GM23338 (cell line): ENCODE results near the gene TGFB3. TPM values are rescaled to one million over a fixed set of nuclear protein-coding genes. Genes with fewer than 3 reads are reported as not detected.

Experiments used
- ATAC-seq: fragments of 200-7000 bp; cut with Tn5 transposase; 3 replicates; pipeline ENCODE4 v1.9.1; 2020
- DNase-seq: peaks from one replicate; pipeline ENCODE4 v3.0.0-alpha.2; 2015; ENCODE audit warnings: low spot score
- H2AFZ ChIP-seq: fragments of 200-600 bp; sonication (generic); 2 replicates; pipeline ENCODE4 v1.8.0; 2016; ENCODE audit warnings: antibody characterized with exemption, mild to moderate bottlenecking, moderate library complexity
- H3F3A ChIP-seq: fragments of 200-600 bp; sonication (generic); replicated peaks from 2 replicates; pipeline ENCODE4 v1.8.0; 2017; ENCODE audit warnings: antibody characterized with exemption, mixed run types, low read depth
- H3K27ac ChIP-seq: fragments of 200-600 bp; sonication (generic); 2 replicates; pipeline ENCODE4 v1.6.1; 2016; ENCODE audit warnings: low read depth
- H3K27me3 ChIP-seq: fragments of 200-600 bp; sonication (generic); 2 replicates; pipeline ENCODE4 v1.8.0; 2016; ENCODE audit warnings: mild to moderate bottlenecking, mixed run types, moderate library complexity; ENCODE audit not compliant: insufficient read depth
- H3K36me3 ChIP-seq: fragments of 200-600 bp; sonication (generic); 2 replicates; pipeline ENCODE4 v1.8.0; 2016; ENCODE audit warnings: mild to moderate bottlenecking; ENCODE audit not compliant: insufficient read depth
- H3K4me1 ChIP-seq: fragments of 200-600 bp; sonication (generic); 2 replicates; pipeline ENCODE4 v1.8.0; 2016; ENCODE audit warnings: mild to moderate bottlenecking, moderate library complexity; ENCODE audit not compliant: insufficient read depth
- H3K4me2 ChIP-seq: fragments of 200-600 bp; sonication (generic); 2 replicates; pipeline ENCODE4 v1.7.1; 2017; ENCODE audit warnings: mixed run types
- H3K4me3 ChIP-seq: fragments of 200-600 bp; sonication (generic); 2 replicates; pipeline ENCODE4 v1.6.1; 2016; ENCODE audit warnings: mixed run types
- H3K79me2 ChIP-seq: fragments of 200-600 bp; sonication (generic); replicated peaks from 2 replicates; pipeline ENCODE4 v1.8.0; 2017; ENCODE audit warnings: mild to moderate bottlenecking; ENCODE audit not compliant: insufficient read depth
- H3K9me2 ChIP-seq: fragments of 200-600 bp; sonication (generic); 2 replicates; pipeline ENCODE4 v1.8.0; 2017; ENCODE audit not compliant: insufficient read depth
- H4K20me1 ChIP-seq: fragments of 200-600 bp; sonication (generic); replicated peaks from 2 replicates; pipeline ENCODE4 v1.8.0; 2017; ENCODE audit warnings: mild to moderate bottlenecking; ENCODE audit not compliant: insufficient read depth
- H3K27ac Mint-ChIP-seq: 2 replicates; pipeline ENCODE4 v1.8.0; 2020; ENCODE audit warnings: inconsistent platforms, mild to moderate bottlenecking, moderate library complexity, mixed read lengths
- H3K27me3 Mint-ChIP-seq: 3 replicates; pipeline ENCODE4 v1.8.0; 2022; ENCODE audit warnings: low read depth, mild to moderate bottlenecking, moderate library complexity, mixed read lengths, inconsistent platforms; ENCODE audit not compliant: insufficient read depth, poor library complexity
- H3K36me3 Mint-ChIP-seq: 3 replicates; pipeline ENCODE4 v1.8.0; 2021; ENCODE audit warnings: low read depth, mild to moderate bottlenecking, inconsistent platforms, moderate library complexity, mixed read lengths
- H3K4me1 Mint-ChIP-seq: 3 replicates; pipeline ENCODE4 v1.8.0; 2020; ENCODE audit warnings: mild to moderate bottlenecking, inconsistent platforms, mixed read lengths
- H3K4me3 Mint-ChIP-seq: 3 replicates; pipeline ENCODE4 v1.8.0; 2021; ENCODE audit warnings: moderate library complexity, mild to moderate bottlenecking, inconsistent platforms, mixed read lengths
- H3K9me3 Mint-ChIP-seq: 3 replicates; pipeline ENCODE4 v1.8.0; 2020; ENCODE audit warnings: moderate library complexity, mild to moderate bottlenecking, inconsistent platforms, mixed read lengths
- EZH2phosphoT487 ChIP-seq: fragments of 200-600 bp; sonication (generic); IDR thresholded peaks from one replicate; pipeline ENCODE4 v1.8.1; 2018; ENCODE audit warnings: antibody characterized with exemption; ENCODE audit not compliant: unreplicated experiment
- JUNB ChIP-seq: IDR thresholded peaks from one replicate; pipeline ENCODE4 v1.6.1; 2016; ENCODE audit warnings: antibody characterized with exemption; ENCODE audit not compliant: unreplicated experiment
- NANOG ChIP-seq: IDR thresholded peaks from 2 replicates; pipeline ENCODE4 v1.6.1; 2016; ENCODE audit warnings: antibody characterized with exemption, borderline replicate concordance
- POLR2AphosphoS5 ChIP-seq: IDR thresholded peaks from 2 replicates; pipeline ENCODE4 v1.6.1; 2016; ENCODE audit warnings: antibody characterized with exemption, low read depth
- REST ChIP-seq: IDR thresholded peaks from one replicate; pipeline ENCODE4 v1.6.1; 2018; ENCODE audit warnings: antibody characterized with exemption; ENCODE audit not compliant: unreplicated experiment
- ZNF114 ChIP-seq: fragments of 250-450 bp; sonication (Bioruptor Pico); IDR thresholded peaks from 2 replicates; pipeline ENCODE4 v1.5.0; 2020; ENCODE audit warnings: mild to moderate bottlenecking, moderate library complexity
- ZNF331 ChIP-seq: fragments of 250-450 bp; sonication (Bioruptor Pico); IDR thresholded peaks from 2 replicates; pipeline ENCODE4 v1.5.0; 2020; ENCODE audit warnings: low read depth, mild to moderate bottlenecking, moderate library complexity
- polyA plus RNA-seq: library from polyadenylated mRNA; unstranded; fragments of >200 nt; fragmentation: Nextera tagmentation; extraction: Ambion mirVana; gene quantifications from 2 replicates; pipeline ENCODE4 v1.2.1, GENCODE V29; 2016
- total RNA-seq: library from RNA; depleted of rRNA; stranded (reverse); fragments of >200 nt; shearing (Covaris generic); gene quantifications from 2 replicates; pipeline ENCODE4 v1.2.3, GENCODE V29; 2014
- TF ChIP-seq, protein P1 (sequence below): fragments of 250-450 bp; sonication (Bioruptor Pico); IDR thresholded peaks from 2 replicates; pipeline ENCODE4 v1.5.0; 2020; ENCODE audit warnings: mild to moderate bottlenecking, moderate library complexity
- TF ChIP-seq, protein P2 (sequence below), 2 experiments: fragments of 200-600 bp in 1 of 2; sonication (generic) in 1 of 2; conservative IDR thresholded peaks; 2 replicates each; pipeline versions ENCODE4 v1.5.1 to v1.6.1; 2016 to 2017; ENCODE audit warnings: antibody characterized with exemption in 2 of 2, low read depth in 2 of 2, mild to moderate bottlenecking in 2 of 2, moderate library complexity in 1 of 2

Gene TGFB3
- total and polyA plus RNA-seq, 2 experiments from 2014 or later, result 0.17 to 0.87 TPM

- no peak for TF ChIP-seq ZNF114 (CRISPR knock-in tag)
- no peak for TF ChIP-seq REST
Measured at GRCh38 chr14:75917322-75917945, 64.4 kb downstream of the TGFB3 start (continued).

DNA sequence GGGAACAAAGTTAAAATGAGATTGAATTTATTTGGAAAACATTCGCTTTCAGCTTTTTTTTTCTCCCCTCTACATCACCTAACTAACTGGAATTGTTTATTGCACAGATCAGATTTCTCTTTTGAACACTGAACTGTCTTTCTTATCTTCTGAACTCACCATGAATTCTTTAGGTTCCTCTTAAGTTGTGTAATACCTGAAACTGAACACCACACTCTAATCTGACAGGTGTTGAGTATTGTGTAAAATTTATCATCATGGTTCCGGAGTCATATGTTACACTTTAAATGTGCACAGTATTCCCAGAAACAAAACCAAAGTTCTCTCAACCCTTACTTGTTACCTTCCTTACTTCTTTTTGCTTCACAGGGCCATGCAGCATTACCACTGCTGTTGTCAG, 66.8 kb downstream of the TGFB3 start:
- H3K27ac ChIP-seq, result no peak overlapping the region
- H4K20me1 ChIP-seq, result no peaks in the 10 kb centered on the region
- no peak overlapping the region for H2AFZ ChIP-seq
- H3K9me2 ChIP-seq, result no peaks in the 10 kb centered on the region
- no peak overlapping the region for H3K27ac Mint-ChIP-seq
- DNase-seq, result no peak
- H3K4me1 ChIP-seq, result peaks cover 29% of the 10 kb centered on the region
- H3K4me3 Mint-ChIP-seq, result no peak overlapping the region
- no peaks in the 10 kb centered on the region for H3K79me2 ChIP-seq
- no peaks in the 10 kb centered on the region for H3F3A ChIP-seq
- no peak for ATAC-seq
- no peak overlapping the region for H3K4me2 ChIP-seq
- no peaks in the 10 kb centered on the region for H3K9me3 Mint-ChIP-seq
- H3K36me3 Mint-ChIP-seq, result peaks cover 3% of the 10 kb centered on the region; the same call in 1 of the 3 replicates
- H3K27me3 Mint-ChIP-seq, result peaks cover 6% of the 10 kb centered on the region
- H3K4me3 ChIP-seq, result no peak overlapping the region
- no peaks in the 10 kb centered on the region for H3K36me3 ChIP-seq
- H3K27me3 ChIP-seq, result no peaks in the 10 kb centered on the region
- peaks cover 39% of the 10 kb centered on the region for H3K4me1 Mint-ChIP-seq
- TF ChIP-seq POLR2AphosphoS5 (no peak), JUNB (no peak), NANOG (no peak), REST (no peak), ZNF331 (CRISPR knock-in tag) (no peak), EZH2phosphoT487 (no peak)
- TF ChIP-seq, protein P1, sequence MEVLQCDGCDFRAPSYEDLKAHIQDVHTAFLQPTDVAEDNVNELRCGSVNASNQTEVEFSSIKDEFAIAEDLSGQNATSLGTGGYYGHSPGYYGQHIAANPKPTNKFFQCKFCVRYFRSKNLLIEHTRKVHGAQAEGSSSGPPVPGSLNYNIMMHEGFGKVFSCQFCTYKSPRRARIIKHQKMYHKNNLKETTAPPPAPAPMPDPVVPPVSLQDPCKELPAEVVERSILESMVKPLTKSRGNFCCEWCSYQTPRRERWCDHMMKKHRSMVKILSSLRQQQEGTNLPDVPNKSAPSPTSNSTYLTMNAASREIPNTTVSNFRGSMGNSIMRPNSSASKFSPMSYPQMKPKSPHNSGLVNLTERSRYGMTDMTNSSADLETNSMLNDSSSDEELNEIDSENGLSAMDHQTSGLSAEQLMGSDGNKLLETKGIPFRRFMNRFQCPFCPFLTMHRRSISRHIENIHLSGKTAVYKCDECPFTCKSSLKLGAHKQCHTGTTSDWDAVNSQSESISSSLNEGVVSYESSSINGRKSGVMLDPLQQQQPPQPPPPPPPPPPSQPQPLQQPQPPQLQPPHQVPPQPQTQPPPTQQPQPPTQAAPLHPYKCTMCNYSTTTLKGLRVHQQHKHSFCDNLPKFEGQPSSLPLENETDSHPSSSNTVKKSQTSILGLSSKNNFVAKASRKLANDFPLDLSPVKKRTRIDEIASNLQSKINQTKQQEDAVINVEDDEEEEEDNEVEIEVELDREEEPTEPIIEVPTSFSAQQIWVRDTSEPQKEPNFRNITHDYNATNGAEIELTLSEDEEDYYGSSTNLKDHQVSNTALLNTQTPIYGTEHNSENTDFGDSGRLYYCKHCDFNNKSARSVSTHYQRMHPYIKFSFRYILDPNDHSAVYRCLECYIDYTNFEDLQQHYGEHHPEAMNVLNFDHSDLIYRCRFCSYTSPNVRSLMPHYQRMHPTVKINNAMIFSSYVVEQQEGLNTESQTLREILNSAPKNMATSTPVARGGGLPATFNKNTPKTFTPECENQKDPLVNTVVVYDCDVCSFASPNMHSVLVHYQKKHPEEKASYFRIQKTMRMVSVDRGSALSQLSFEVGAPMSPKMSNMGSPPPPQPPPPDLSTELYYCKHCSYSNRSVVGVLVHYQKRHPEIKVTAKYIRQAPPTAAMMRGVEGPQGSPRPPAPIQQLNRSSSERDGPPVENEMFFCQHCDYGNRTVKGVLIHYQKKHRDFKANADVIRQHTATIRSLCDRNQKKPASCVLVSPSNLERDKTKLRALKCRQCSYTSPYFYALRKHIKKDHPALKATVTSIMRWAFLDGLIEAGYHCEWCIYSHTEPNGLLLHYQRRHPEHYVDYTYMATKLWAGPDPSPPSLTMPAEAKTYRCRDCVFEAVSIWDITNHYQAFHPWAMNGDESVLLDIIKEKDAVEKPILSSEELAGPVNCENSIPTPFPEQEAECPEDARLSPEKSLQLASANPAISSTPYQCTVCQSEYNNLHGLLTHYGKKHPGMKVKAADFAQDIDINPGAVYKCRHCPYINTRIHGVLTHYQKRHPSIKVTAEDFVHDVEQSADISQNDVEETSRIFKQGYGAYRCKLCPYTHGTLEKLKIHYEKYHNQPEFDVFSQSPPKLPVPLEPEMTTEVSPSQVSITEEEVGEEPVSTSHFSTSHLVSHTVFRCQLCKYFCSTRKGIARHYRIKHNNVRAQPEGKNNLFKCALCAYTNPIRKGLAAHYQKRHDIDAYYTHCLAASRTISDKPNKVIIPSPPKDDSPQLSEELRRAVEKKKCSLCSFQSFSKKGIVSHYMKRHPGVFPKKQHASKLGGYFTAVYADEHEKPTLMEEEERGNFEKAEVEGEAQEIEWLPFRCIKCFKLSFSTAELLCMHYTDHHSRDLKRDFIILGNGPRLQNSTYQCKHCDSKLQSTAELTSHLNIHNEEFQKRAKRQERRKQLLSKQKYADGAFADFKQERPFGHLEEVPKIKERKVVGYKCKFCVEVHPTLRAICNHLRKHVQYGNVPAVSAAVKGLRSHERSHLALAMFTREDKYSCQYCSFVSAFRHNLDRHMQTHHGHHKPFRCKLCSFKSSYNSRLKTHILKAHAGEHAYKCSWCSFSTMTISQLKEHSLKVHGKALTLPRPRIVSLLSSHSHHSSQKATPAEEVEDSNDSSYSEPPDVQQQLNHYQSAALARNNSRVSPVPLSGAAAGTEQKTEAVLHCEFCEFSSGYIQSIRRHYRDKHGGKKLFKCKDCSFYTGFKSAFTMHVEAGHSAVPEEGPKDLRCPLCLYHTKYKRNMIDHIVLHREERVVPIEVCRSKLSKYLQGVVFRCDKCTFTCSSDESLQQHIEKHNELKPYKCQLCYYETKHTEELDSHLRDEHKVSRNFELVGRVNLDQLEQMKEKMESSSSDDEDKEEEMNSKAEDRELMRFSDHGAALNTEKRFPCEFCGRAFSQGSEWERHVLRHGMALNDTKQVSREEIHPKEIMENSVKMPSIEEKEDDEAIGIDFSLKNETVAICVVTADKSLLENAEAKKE, result no peak
- TF ChIP-seq, protein P2, sequence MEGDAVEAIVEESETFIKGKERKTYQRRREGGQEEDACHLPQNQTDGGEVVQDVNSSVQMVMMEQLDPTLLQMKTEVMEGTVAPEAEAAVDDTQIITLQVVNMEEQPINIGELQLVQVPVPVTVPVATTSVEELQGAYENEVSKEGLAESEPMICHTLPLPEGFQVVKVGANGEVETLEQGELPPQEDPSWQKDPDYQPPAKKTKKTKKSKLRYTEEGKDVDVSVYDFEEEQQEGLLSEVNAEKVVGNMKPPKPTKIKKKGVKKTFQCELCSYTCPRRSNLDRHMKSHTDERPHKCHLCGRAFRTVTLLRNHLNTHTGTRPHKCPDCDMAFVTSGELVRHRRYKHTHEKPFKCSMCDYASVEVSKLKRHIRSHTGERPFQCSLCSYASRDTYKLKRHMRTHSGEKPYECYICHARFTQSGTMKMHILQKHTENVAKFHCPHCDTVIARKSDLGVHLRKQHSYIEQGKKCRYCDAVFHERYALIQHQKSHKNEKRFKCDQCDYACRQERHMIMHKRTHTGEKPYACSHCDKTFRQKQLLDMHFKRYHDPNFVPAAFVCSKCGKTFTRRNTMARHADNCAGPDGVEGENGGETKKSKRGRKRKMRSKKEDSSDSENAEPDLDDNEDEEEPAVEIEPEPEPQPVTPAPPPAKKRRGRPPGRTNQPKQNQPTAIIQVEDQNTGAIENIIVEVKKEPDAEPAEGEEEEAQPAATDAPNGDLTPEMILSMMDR (conservative IDR thresholded peaks at IDR 0.05; ENCODE audit: low read depth in 2 of 2), result no peak
